H1 (cell line): Measurements from ENCODE around the gene OR2F2. TPM values are rescaled to one million over a fixed set of nuclear protein-coding genes. Genes with fewer than 3 reads are reported as not detected.

Experiments used
- CREB1 ChIP-seq: IDR thresholded peaks from 2 replicates; pipeline ENCODE4 v1.6.1; 2012; ENCODE audit warnings: inconsistent platforms
- POLR2A ChIP-seq, 2 experiments: IDR thresholded peaks; 1 replicate in 1 of 2; 2 replicates in 1 of 2; pipeline ENCODE4 v1.6.1; 2011; ENCODE audit warnings: low read depth in 2 of 2, low read length in 2 of 2, mild to moderate bottlenecking in 2 of 2; ENCODE audit errors: control extremely low read depth in 1 of 2
- SIN3A ChIP-seq, 2 experiments: IDR thresholded peaks in 1 of 2; conservative IDR thresholded peaks in 1 of 2; 2 replicates each; pipeline ENCODE4 v1.6.1; 2011 to 2012; ENCODE audit warnings: low read length in 2 of 2, improper control_type of control experiment in 1 of 2, low read depth in 1 of 2, mild to moderate bottlenecking in 1 of 2
- TAF1 ChIP-seq: IDR thresholded peaks from 2 replicates; pipeline ENCODE4 v1.6.1; 2011; ENCODE audit warnings: mild to moderate bottlenecking, low read depth, low read length
- polyA plus RNA-seq, 7 experiments: library from polyadenylated mRNA; depleted of rRNA in 3 of 7; stranded (reverse) in 5 of 7; unstranded in 2 of 7; fragments of >200 nt in 5 of 7; fragments of 200-250 nt in 2 of 7; gene quantifications; 1 replicate in 5 of 7; 2 replicates in 1 of 7; 4 replicates in 1 of 7; pipeline versions ENCODE4 v1.2.1 to v1.2.3, GENCODE V29; 2011 to 2013; ENCODE audit warnings: missing spikeins in 2 of 7, mixed read lengths in 2 of 7
- total RNA-seq: library from RNA; stranded (reverse); fragmentation: NEBNext Ultra II Directional; extraction: Animal tissue kit (Norgen Biotek cat#: 25700); gene quantifications from 2 replicates; pipeline ENCODE4 v1.2.1, GENCODE V29; 2021

Gene OR2F2
- total and polyA plus RNA-seq, 2 of the 8 experiments (the other 6 are each of a cell fraction or from before 2014, with no cell fraction given): not detected

- TF ChIP-seq CREB1 (0 out of 2 replicates have a peak, but pooled peaks have one; percentile 27), POLR2A (IDR thresholded peaks at IDR 0.05; ENCODE audit: control extremely low read depth in 1 of 2, low read depth in 2 of 2, low read length in 2 of 2) (no peak), SIN3A (conservative IDR thresholded peaks at IDR 0.05 in 1 of 2, IDR thresholded peaks at IDR 0.05 in 1 of 2; ENCODE audit: low read depth in 1 of 2, low read length in 2 of 2) (no peak), TAF1 (no peak)
- TF ChIP-seq, all 59 proteins: peak for 4
These were observed 42.3 kb upstream of the OR2F2 start (continued) for GRCh38 chr7:143892527-143893300.
